Upper lobe of left lung (tissue), 4 donors: ENCODE data around the gene ZNF423.

Source experiments
- CTCF ChIP-seq, 6 experiments: fragments of 450-650 bp in 4 of 6; fragments of 200-600 bp in 2 of 6; sonication (generic) in 2 of 6; IDR thresholded peaks; one replicate each; pipeline ENCODE4 v1.5.1; 2016 to 2019; ENCODE audit warnings: antibody characterized with exemption in 6 of 6
- POLR2A ChIP-seq, 4 donors: fragments of 450-650 bp; IDR thresholded peaks; one replicate each; pipeline ENCODE4 v1.5.1; 2016 to 2017; ENCODE audit warnings: antibody characterized with exemption in 4 of 4, mild to moderate bottlenecking in 2 of 4
- POLR2AphosphoS5 ChIP-seq, 2 donors: sonication (generic); formaldehyde crosslinking; IDR thresholded peaks; one replicate each; pipeline ENCODE4 v1.5.1; 2017; ENCODE audit warnings: antibody characterized with exemption in 2 of 2

- no peak for TF ChIP-seq CTCF (IDR thresholded peaks at IDR 0.05)
- no peak for TF ChIP-seq POLR2AphosphoS5 (IDR thresholded peaks at IDR 0.05)
- TF ChIP-seq POLR2A (IDR thresholded peaks at IDR 0.05), result no peak
Observed at GRCh38 chr16:49473773-49474172, 382.1 kb downstream of the ZNF423 start.
